Measurements from ENCODE around the gene MYH14.
"Not testable (repeated sequence)": the region's sequence is repeated elsewhere in the genome, so short reads cannot be mapped to it uniquely, and the experiment has no call there.

GRCh38 chr19:50228153-50228552, 24.7 kb downstream of the MYH14 start:
- TF ChIP-seq CTCF (IDR thresholded peaks at IDR 0.05; ENCODE audit: insufficient read depth, low read length, poor library complexity, severe bottlenecking); EZH2phosphoT487 (conservative IDR thresholded peaks at IDR 0.05; ENCODE audit: low read length): not testable (repeated sequence)
